B cell (primary cell): Measurements from ENCODE around the gene PHKG1.

Source experiments
- CTCF ChIP-seq: fragments of 200-600 bp; IDR thresholded peaks from one replicate; pipeline ENCODE4 v1.8.0; 2022; ENCODE audit warnings: antibody characterized with exemption, mild to moderate bottlenecking
- EZH2 ChIP-seq: IDR thresholded peaks from 2 replicates; pipeline ENCODE4 v1.6.1; 2012; ENCODE audit warnings: borderline replicate concordance, low read depth, mild to moderate bottlenecking, moderate library complexity, low read length; ENCODE audit not compliant: insufficient read depth, poor library complexity, severe bottlenecking

- TF ChIP-seq CTCF (no peak), EZH2 (no peak)
Measured at GRCh38 chr7:56091591-56091990, 1.2 kb downstream of the PHKG1 start.
